LNCAP (cell line): ENCODE results near the gene ZNF784.

ENCODE experiments used
- CTCF ChIP-seq: fragments of 450-650 bp; IDR thresholded peaks from 2 replicates; pipeline ENCODE4 v1.5.1; 2017; ENCODE audit warnings: mild to moderate bottlenecking

The ZNF784 gene

GRCh38 chr19:55644842-55645511 is 20.6 kb upstream of the ZNF784 start:
- TF ChIP-seq CTCF: no peak

- TF ChIP-seq CTCF: no peak
These were observed 19.9 kb upstream of the ZNF784 start for GRCh38 chr19:55644191-55644833.

- TF ChIP-seq CTCF: no peak
These were observed 19.5 kb upstream of the ZNF784 start for GRCh38 chr19:55643887-55644176.

GRCh38 chr19:55643003-55643886 is 18.9 kb upstream of the ZNF784 start, which contains the start of gene ZNF581:
TSS of gene ZNF581 (plus strand) at chr19:55643649. CDS start at chr19:55644572, 923 bp downstream.
- no peak for TF ChIP-seq CTCF

- no peak for TF ChIP-seq CTCF
These were observed 18.0 kb upstream of the ZNF784 start for GRCh38 chr19:55642153-55643002.

- no peak for TF ChIP-seq CTCF
These were observed 17.2 kb upstream of the ZNF784 start for GRCh38 chr19:55641426-55642152.
